HUES6 (cell line): Measurements from ENCODE around the gene MXD4.

Experiments
- H3K27ac ChIP-seq: 2 replicates; pipeline ENCODE4 v1.7.0; 2013; ENCODE audit warnings: low read depth, mild to moderate bottlenecking, low read length, inconsistent platforms
- H3K27me3 ChIP-seq: 2 replicates; pipeline ENCODE4 v1.6.1; 2013; ENCODE audit warnings: low read length; ENCODE audit not compliant: control insufficient read depth, insufficient read depth
- H3K36me3 ChIP-seq: 2 replicates; pipeline ENCODE4 v1.6.1; 2013; ENCODE audit warnings: low read length; ENCODE audit not compliant: control insufficient read depth, insufficient read depth
- H3K4me1 ChIP-seq: 2 replicates; pipeline ENCODE4 v1.6.1; 2013; ENCODE audit warnings: low read length; ENCODE audit not compliant: control insufficient read depth, insufficient read depth
- H3K4me3 ChIP-seq: 2 replicates; pipeline ENCODE4 v1.5.1; 2013; ENCODE audit warnings: low read depth, low read length
- H3K9ac ChIP-seq: one replicate; pipeline ENCODE4 v1.6.1; 2013; ENCODE audit warnings: mild to moderate bottlenecking, low read length
- H3K9me3 ChIP-seq: 2 replicates; pipeline ENCODE4 v1.6.1; 2013; ENCODE audit warnings: low read depth, low read length; ENCODE audit not compliant: control insufficient read depth, insufficient read depth

The MXD4 gene

GRCh38 chr4:2290974-2291704, 29.2 kb upstream of the MXD4 start:
- no peak overlapping the region for H3K9ac ChIP-seq
- no peak overlapping the region for H3K27ac ChIP-seq
- no peaks in the 10 kb centered on the region for H3K36me3 ChIP-seq
- H3K4me1 ChIP-seq: no peaks in the 10 kb centered on the region
- no peak overlapping the region for H3K4me3 ChIP-seq
- 0 out of 2 replicates have a peak, but pooled peaks cover 4% of the 10 kb centered on the region for H3K9me3 ChIP-seq
- H3K27me3 ChIP-seq: 0 out of 2 replicates have a peak, but pooled peaks cover 2% of the 10 kb centered on the region

GRCh38 chr4:2290488-2290887, 28.6 kb upstream of the MXD4 start:
- Histone ChIP-seq H3K4me3 (no peak overlapping the region), H3K9me3 (0 out of 2 replicates have a peak, but pooled peaks cover 4% of the 10 kb centered on the region), H3K27ac (no peak overlapping the region), H3K4me1 (no peaks in the 10 kb centered on the region), H3K9ac (no peak overlapping the region), H3K27me3 (0 out of 2 replicates have a peak, but pooled peaks cover 2% of the 10 kb centered on the region), H3K36me3 (no peaks in the 10 kb centered on the region)

GRCh38 chr4:2289955-2290333, 28.0 kb upstream of the MXD4 start:
- H3K36me3 ChIP-seq: no peaks in the 10 kb centered on the region
- H3K4me3 ChIP-seq: no peak overlapping the region
- no peak overlapping the region for H3K9ac ChIP-seq
- 0 out of 2 replicates have a peak, but pooled peaks cover 2% of the 10 kb centered on the region for H3K27me3 ChIP-seq
- H3K4me1 ChIP-seq: no peaks in the 10 kb centered on the region
- 0 out of 2 replicates have a peak, but pooled peaks cover 4% of the 10 kb centered on the region for H3K9me3 ChIP-seq
- no peak overlapping the region for H3K27ac ChIP-seq

DNA sequence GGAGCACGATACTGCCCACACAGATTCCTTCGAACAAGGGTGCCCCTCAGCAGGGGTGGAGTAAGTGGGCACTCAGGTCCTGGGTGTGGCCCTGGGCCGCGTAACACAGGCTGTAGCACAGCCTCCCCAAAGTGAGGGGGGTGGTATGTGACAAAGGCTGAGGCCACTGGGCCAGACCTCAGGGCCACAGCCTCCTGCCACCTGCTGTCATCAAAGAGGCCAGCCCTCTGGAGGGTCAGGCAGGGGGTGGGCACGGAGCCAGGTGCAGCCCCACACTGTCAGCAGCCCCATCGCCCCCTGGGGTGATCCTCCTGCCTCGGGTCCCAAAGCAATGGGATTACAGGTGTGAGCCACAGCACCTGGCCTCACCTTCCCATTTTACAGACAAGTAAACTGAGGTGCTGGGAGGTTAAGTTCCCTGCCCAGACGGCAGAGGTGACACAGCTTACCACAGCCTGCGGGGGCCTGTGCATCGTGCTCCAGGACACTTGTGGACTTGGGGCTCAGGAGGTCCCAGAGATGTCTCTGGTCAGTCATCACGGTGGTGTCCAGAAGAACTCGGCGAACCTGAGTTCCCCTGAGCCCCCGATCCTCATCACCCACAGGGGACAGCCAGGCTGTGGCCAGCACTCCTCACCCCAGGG, 27.5 kb upstream of the MXD4 start:
- Histone ChIP-seq H3K4me3 (no peak overlapping the region), H3K9ac (no peak overlapping the region), H3K9me3 (0 out of 2 replicates have a peak, but pooled peaks cover 4% of the 10 kb centered on the region), H3K27ac (no peak overlapping the region), H3K27me3 (0 out of 2 replicates have a peak, but pooled peaks cover 2% of the 10 kb centered on the region), H3K36me3 (no peaks in the 10 kb centered on the region), H3K4me1 (no peaks in the 10 kb centered on the region)

DNA sequence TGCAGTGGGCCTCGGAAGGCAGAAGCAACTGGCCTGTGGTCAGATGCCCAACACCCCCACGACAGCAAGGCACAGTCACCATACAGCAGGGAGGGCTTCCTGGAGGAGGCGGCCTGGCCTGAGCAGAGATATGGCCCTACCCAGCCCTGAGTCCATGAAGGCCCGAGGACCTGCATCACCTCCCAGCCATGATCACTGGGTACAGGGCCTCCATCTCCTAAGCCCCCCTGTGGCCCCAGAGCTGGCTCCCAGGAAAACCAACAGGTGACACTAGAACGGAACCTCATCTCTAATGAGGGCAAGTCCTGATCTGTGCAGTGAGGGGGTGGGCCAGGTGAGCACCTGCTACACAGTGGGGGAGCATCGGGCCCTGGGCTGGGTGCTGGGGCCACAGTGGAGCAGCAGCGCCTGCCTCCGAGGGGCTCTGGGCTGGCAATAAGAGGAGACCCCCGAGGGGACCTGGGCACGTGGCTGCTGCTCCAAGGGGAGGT, 26.2 kb upstream of the MXD4 start:
- Histone ChIP-seq H3K9ac (no peak overlapping the region), H3K4me3 (no peak overlapping the region), H3K36me3 (no peaks in the 10 kb centered on the region), H3K4me1 (no peaks in the 10 kb centered on the region), H3K27ac (no peak overlapping the region), H3K27me3 (peaks cover 2% of the 10 kb centered on the region; the same call in 1 of the 2 replicates), H3K9me3 (no peaks in the 10 kb centered on the region)

DNA sequence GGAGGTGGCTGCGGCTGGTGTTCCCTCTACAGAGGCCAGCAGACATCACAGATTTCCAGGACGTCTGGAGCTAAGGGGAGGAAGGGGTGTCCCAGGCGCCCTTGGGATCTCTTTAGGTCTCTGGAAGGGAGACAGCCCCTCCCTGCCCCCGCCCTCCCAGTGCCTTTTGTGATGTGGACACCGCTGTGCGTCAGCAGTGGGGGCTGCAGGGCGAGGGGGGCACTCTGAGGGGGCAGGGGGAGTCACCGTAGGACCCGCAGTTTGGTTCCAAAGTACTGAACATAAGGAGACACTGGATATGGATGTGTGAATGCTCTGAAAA, 25.6 kb upstream of the MXD4 start:
- Histone ChIP-seq H3K4me1 (no peaks in the 10 kb centered on the region), H3K27ac (no peak overlapping the region), H3K9ac (no peak overlapping the region), H3K36me3 (no peaks in the 10 kb centered on the region), H3K27me3 (peaks cover 2% of the 10 kb centered on the region; the same call in 1 of the 2 replicates), H3K9me3 (no peaks in the 10 kb centered on the region), H3K4me3 (no peak overlapping the region)

- H3K27me3 ChIP-seq: no peaks in the 10 kb centered on the region; the same call in 1 of the 2 replicates
- H3K9ac ChIP-seq: no peak overlapping the region
- no peaks in the 10 kb centered on the region for H3K36me3 ChIP-seq
- H3K4me3 ChIP-seq: no peak overlapping the region
- no peaks in the 10 kb centered on the region for H3K4me1 ChIP-seq
- H3K9me3 ChIP-seq: no peaks in the 10 kb centered on the region
- H3K27ac ChIP-seq: no peak overlapping the region
Measured at GRCh38 chr4:2286904-2287593, 25.1 kb upstream of the MXD4 start.

GRCh38 chr4:2285613-2286381, 23.9 kb upstream of the MXD4 start:
- H3K36me3 ChIP-seq: no peaks in the 10 kb centered on the region
- H3K4me1 ChIP-seq: no peaks in the 10 kb centered on the region
- H3K9ac ChIP-seq: no peak overlapping the region

GRCh38 chr4:2284934-2285612, 23.2 kb upstream of the MXD4 start:
- H3K36me3 ChIP-seq: no peaks in the 10 kb centered on the region
- H3K9ac ChIP-seq: no peak overlapping the region
- H3K9me3 ChIP-seq: no peaks in the 10 kb centered on the region
- no peak overlapping the region for H3K27ac ChIP-seq
- no peak overlapping the region for H3K4me3 ChIP-seq
- no peaks in the 10 kb centered on the region for H3K4me1 ChIP-seq
- H3K27me3 ChIP-seq: no peaks in the 10 kb centered on the region; the same call in 1 of the 2 replicates

More at GRCh38 chr4:2285613-2286381, 23.9 kb upstream of the MXD4 start:
- Histone ChIP-seq H3K9me3 (no peaks in the 10 kb centered on the region), H3K27me3 (no peaks in the 10 kb centered on the region; the same call in 1 of the 2 replicates), H3K4me3 (no peak overlapping the region), H3K27ac (no peak overlapping the region)
